ENCODE data around the gene MAD2L2.

The MAD2L2 gene

DNA sequence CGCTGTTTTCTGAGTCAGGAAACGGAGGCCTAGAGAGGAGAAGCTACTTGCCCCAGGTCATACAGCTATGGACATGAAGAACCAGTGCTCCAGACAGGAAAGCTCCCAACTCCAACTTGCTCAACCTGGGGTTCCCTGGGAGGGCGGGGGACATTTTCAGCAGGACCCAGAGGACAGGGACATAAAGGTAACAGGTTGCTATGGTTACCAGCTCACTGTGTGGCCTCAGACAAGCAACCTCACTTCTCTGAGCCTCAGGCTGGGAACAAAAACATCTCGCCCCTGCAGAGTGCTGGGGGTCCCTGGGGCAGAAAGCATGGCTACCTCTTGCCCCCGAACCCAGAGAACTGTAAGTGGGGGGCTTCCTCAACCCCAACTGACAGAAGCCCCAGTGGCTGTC is 42.8 kb downstream of the MAD2L2 start:
- no peak overlapping the region for H3K4me2 ChIP-seq (ENCODE audit: low read depth, low read length, poor library complexity, severe bottlenecking)
- no peak for TF ChIP-seq EZH2phosphoT487 (conservative IDR thresholded peaks at IDR 0.05; ENCODE audit: low read length)
- TF ChIP-seq, protein P1, sequence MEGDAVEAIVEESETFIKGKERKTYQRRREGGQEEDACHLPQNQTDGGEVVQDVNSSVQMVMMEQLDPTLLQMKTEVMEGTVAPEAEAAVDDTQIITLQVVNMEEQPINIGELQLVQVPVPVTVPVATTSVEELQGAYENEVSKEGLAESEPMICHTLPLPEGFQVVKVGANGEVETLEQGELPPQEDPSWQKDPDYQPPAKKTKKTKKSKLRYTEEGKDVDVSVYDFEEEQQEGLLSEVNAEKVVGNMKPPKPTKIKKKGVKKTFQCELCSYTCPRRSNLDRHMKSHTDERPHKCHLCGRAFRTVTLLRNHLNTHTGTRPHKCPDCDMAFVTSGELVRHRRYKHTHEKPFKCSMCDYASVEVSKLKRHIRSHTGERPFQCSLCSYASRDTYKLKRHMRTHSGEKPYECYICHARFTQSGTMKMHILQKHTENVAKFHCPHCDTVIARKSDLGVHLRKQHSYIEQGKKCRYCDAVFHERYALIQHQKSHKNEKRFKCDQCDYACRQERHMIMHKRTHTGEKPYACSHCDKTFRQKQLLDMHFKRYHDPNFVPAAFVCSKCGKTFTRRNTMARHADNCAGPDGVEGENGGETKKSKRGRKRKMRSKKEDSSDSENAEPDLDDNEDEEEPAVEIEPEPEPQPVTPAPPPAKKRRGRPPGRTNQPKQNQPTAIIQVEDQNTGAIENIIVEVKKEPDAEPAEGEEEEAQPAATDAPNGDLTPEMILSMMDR (IDR thresholded peaks at IDR 0.05; ENCODE audit: insufficient read depth, low read length, poor library complexity, severe bottlenecking) = no peak
- no peak overlapping the region for H3K4me3 ChIP-seq (ENCODE audit: insufficient read depth, low read length, poor library complexity, severe bottlenecking)

DNA sequence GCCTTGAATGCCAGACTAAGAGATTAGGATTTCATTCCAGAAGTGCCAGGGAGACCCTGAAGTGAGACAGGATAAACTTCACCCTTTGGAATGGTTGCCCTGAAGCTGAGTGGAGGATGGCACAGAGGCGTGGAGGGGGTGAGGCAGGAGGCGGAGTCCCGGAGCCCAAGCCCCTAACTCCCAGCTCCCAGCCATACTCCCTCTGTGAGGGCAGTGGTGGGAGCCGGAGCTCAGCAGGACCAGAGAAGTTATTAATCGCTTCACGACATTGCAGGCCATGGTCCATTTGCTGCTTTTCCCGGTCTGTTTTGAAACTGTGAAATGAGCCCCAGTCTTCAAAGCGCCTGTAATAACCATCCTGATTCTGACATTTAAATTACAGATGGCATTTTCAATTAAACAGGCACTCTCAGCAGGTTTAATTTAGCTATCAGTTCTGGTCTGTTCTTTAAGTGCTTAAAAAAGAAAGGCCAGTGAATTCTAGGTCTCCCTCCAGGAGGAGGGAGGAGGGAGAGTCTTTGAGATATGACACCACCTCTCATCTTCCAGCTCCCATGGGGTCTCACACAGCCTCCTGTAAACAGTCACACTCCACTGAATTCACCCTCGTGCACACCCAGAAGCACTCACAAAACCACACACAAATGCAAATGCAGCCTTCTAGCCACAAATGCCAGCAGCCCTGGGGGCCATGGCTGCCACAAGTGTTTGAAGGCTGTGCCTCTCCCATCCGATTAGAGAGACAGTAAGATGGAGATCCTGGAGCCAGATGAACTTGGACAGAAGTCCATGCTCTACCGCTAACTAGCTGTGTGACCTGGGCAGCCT is 46.4 kb downstream of the MAD2L2 start:
- H3K27me3 ChIP-seq (ENCODE audit: low read length) = no peaks in the 10 kb centered on the region
- no peak overlapping the region for H3K4me3 ChIP-seq (ENCODE audit: insufficient read depth, low read length, poor library complexity, severe bottlenecking)
- H3K9ac ChIP-seq (ENCODE audit: low read length) = no peak overlapping the region
- no peaks in the 10 kb centered on the region for H3F3A ChIP-seq (ENCODE audit: insufficient read depth)
- no peak overlapping the region for H2AFZ ChIP-seq (ENCODE audit: low read depth, low read length, severe bottlenecking)
- H3K27ac ChIP-seq (ENCODE audit: low read depth, low read length) = no peak overlapping the region
- TF ChIP-seq, protein P1 (IDR thresholded peaks at IDR 0.05; ENCODE audit: insufficient read depth, low read length, poor library complexity, severe bottlenecking) = no peak
- TF ChIP-seq EZH2phosphoT487 (conservative IDR thresholded peaks at IDR 0.05; ENCODE audit: low read length) = no peak
- H4K20me1 ChIP-seq (ENCODE audit: low read depth, low read length) = no peaks in the 10 kb centered on the region
- H3K9me3 ChIP-seq (ENCODE audit: insufficient read depth, low read length) = no peaks in the 10 kb centered on the region
- no peaks in the 10 kb centered on the region for H3K79me2 ChIP-seq (ENCODE audit: insufficient read depth, low read length)
- H3K36me3 ChIP-seq (ENCODE audit: low read length) = no peaks in the 10 kb centered on the region
- H3K9me2 ChIP-seq (replicated peaks; ENCODE audit: insufficient read depth, low read length) = no peaks in the 10 kb centered on the region
- H3K4me2 ChIP-seq (ENCODE audit: low read depth, low read length, poor library complexity, severe bottlenecking) = no peak overlapping the region

More for the DNA sequence above, 42.8 kb downstream of the MAD2L2 start:
- H3K9ac ChIP-seq (ENCODE audit: low read length) = no peak overlapping the region
- no peaks in the 10 kb centered on the region for H3F3A ChIP-seq (ENCODE audit: insufficient read depth)
- H3K27ac ChIP-seq (ENCODE audit: low read depth, low read length) = no peak overlapping the region
- no peaks in the 10 kb centered on the region for H3K9me2 ChIP-seq (replicated peaks; ENCODE audit: insufficient read depth, low read length)
- no peaks in the 10 kb centered on the region for H3K79me2 ChIP-seq (ENCODE audit: insufficient read depth, low read length)
- H2AFZ ChIP-seq (ENCODE audit: low read depth, low read length, severe bottlenecking) = no peak overlapping the region
- no peaks in the 10 kb centered on the region for H3K9me3 ChIP-seq (ENCODE audit: insufficient read depth, low read length)
- no peaks in the 10 kb centered on the region for H3K27me3 ChIP-seq (ENCODE audit: low read length)
- H3K36me3 ChIP-seq (ENCODE audit: low read length) = no peaks in the 10 kb centered on the region
- H4K20me1 ChIP-seq (ENCODE audit: low read depth, low read length) = no peaks in the 10 kb centered on the region

GRCh38 chr1:11629184-11630016 is 51.5 kb downstream of the MAD2L2 start:
- Histone ChIP-seq H4K20me1 (ENCODE audit: low read depth, low read length) (no peaks in the 10 kb centered on the region), H3K4me2 (ENCODE audit: low read depth, low read length, poor library complexity, severe bottlenecking) (no peak overlapping the region), H3K9me3 (ENCODE audit: insufficient read depth, low read length) (no peaks in the 10 kb centered on the region), H3K79me2 (ENCODE audit: insufficient read depth, low read length) (no peaks in the 10 kb centered on the region), H3F3A (ENCODE audit: insufficient read depth) (no peaks in the 10 kb centered on the region), H3K4me3 (ENCODE audit: insufficient read depth, low read length, poor library complexity, severe bottlenecking) (no peak overlapping the region), H2AFZ (ENCODE audit: low read depth, low read length, severe bottlenecking) (no peak overlapping the region), H3K9ac (ENCODE audit: low read length) (no peak overlapping the region), H3K9me2 (replicated peaks; ENCODE audit: insufficient read depth, low read length) (no peaks in the 10 kb centered on the region), H3K27ac (ENCODE audit: low read depth, low read length) (no peak overlapping the region), H3K27me3 (ENCODE audit: low read length) (no peaks in the 10 kb centered on the region), H3K36me3 (ENCODE audit: low read length) (no peaks in the 10 kb centered on the region)
- no peak for TF ChIP-seq EZH2phosphoT487 (conservative IDR thresholded peaks at IDR 0.05; ENCODE audit: low read length)
- TF ChIP-seq, protein P1 (IDR thresholded peaks at IDR 0.05; ENCODE audit: insufficient read depth, low read length, poor library complexity, severe bottlenecking) = no peak
